ENCODE measurements around the gene PIGT.

Gene PIGT

DNA sequence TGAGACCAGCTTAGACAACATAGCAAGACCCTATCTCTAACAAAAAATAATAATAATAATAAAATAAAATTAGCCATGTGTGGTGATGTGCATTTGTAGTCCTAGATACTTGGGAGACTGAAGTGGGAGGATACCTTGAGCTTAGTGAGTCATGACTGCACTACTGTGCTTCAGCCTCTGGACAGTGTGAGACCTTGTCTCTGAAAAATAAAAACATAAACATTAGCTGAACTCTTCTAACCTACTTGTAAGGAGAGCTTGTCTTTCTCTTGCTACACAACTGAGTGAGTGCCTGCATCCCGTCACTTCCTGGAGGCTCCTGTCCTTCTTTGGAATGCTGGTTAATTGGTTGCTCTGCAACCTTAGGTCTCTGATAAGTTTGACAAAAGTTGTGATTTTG lies 13.0 kb upstream of the PIGT start:
- DNase-seq: no peak

GRCh38 chr20:45404438-45404837 lies 11.5 kb upstream of the PIGT start:
- no peak for DNase-seq

- DNase-seq: no peak
Measured at GRCh38 chr20:45405571-45406259, 10.2 kb upstream of the PIGT start.

GRCh38 chr20:45406260-45407066 lies 9.5 kb upstream of the PIGT start:
- no peak for DNase-seq

GRCh38 chr20:45407067-45407745 lies 8.7 kb upstream of the PIGT start:
- no peak for DNase-seq

DNA sequence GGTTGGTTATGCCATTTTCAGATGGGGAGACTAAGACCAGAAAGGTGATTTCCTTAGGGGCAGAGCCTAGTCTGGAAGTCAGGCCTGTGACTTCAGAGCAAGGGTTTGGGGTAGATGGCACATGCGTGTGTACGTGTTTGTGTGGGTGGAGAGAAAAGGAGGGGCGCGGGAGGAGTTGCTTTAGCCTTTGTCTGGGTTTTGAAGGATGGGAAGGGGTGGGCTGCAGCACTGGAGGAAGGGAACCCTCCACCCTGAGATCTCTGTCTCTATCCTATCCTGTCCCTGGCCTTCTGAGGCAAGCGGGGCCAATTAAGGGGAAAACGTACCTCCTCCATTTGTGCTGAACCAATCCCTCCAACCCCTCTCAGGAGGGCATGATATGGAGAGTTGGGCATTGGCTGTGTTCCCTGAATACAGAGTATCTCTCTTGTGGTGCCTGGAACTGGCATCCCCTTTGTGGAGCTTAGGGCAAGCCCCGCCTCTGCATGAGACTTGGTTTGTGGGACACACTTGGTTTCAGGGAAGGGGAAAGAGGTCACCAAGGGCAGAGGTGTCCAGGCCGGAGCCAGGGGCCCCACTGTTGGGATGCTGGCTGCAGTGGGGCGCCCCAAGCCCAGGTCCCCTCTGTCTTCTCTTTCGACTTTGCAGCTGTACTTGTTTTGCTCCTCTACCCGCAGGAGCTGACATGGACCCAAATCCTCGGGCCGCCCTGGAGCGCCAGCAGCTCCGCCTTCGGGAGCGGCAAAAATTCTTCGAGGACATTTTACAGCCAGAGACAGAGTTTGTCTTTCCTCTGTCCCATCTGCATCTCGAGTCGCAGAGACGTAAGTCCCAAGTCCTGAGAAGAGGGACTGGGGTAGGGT lies 7.9 kb upstream of the PIGT start, which contains the start of gene DBNDD2:
DBNDD2 (plus strand) TSS at position 507 of the 863 bp plus-strand sequence; CDS start at position 686, 179 bp downstream.
- no peak for DNase-seq

GRCh38 chr20:45408646-45409213 lies 7.2 kb upstream of the PIGT start:
- DNase-seq: no peak

DNA sequence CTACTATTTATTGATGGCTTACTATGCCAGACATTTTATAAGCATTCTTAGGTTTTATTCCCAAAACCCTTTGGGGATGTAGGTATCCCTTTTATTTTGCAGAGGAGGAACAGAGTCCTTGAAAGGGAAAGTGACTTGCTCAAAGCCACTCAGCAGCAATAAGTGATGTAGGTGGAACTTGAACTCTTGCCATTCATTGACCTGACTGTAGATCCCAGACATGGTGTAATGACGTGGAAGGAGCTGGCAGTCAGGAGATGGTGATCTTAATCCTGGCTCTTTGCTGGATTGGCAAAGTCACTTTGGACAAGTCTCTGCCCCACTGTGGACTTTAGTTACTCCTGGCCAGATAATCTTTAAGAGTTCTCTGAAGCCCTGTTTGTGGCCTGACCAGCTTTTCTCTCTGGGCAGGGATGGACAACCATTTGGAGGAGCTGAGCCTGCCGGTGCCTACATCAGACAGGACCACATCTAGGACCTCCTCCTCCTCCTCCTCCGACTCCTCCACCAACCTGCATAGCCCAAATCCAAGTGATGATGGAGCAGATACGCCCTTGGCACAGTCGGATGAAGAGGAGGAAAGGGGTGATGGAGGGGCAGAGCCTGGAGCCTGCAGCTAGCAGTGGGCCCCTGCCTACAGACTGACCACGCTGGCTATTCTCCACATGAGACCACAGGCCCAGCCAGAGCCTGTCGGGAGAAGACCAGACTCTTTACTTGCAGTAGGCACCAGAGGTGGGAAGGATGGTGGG lies 6.2 kb upstream of the PIGT start:
- no peak for DNase-seq

DNA sequence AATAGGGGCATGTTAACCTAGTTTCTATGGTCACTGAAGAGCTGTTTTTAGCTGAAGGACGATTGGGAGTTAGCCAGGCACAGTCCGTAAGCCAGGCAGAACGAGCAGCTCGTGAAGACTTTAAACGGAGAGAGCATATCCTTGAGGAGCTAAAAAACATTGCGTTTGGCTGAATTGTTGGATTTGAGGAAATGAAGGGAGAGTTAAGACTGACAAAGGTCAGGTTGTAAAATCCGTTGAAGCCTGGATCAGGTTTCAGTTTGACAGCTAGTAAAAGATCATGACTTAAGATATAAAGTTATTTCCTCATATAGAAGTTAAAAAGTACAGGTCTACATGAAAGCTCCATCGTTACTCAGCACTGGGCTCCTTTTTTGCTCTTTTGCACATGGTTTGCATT lies 5.1 kb upstream of the PIGT start:
- no peak for DNase-seq

DNA sequence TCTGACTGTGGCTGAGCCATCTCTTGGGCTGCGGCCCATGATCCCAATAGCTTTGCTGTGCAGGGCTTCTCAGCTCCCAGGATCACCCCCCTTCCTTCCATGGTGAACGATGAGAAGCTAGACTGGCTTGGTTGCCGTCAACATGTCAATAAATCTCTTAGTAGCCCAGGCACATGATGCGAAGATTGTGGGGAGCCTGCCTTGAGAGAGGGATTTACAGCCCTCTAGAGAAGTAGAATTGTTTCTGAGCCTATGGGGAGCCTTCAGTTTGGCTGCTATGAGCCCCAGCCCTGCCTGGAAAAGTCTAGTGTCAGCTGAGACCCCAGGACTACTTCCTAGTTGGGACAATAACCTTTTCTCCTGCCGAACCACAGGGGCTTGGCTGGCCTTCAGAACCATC lies 3.3 kb upstream of the PIGT start:
- no peak for DNase-seq

- DNase-seq: no peak
Measured at GRCh38 chr20:45413479-45413878, 2.5 kb upstream of the PIGT start.

DNA sequence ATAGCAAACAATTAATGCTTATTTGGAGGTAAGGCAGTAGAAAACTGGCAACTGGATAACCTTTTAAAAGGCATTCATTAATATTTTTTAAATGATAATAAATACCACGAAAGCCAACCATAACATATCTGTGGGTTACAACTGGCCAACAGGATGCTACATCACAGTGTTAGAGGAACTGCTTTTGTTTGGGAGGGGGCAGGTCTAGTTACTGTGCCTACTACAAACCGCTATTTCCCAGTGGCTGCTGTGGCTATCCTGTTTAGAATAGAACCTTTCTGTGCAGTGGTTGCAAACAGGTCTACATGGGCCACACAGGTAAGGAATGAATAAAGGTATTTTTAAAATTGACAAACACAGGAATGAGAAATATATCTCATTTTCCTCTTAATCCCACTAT lies 976 bp downstream of the PIGT start:
- no peak for DNase-seq

DNA sequence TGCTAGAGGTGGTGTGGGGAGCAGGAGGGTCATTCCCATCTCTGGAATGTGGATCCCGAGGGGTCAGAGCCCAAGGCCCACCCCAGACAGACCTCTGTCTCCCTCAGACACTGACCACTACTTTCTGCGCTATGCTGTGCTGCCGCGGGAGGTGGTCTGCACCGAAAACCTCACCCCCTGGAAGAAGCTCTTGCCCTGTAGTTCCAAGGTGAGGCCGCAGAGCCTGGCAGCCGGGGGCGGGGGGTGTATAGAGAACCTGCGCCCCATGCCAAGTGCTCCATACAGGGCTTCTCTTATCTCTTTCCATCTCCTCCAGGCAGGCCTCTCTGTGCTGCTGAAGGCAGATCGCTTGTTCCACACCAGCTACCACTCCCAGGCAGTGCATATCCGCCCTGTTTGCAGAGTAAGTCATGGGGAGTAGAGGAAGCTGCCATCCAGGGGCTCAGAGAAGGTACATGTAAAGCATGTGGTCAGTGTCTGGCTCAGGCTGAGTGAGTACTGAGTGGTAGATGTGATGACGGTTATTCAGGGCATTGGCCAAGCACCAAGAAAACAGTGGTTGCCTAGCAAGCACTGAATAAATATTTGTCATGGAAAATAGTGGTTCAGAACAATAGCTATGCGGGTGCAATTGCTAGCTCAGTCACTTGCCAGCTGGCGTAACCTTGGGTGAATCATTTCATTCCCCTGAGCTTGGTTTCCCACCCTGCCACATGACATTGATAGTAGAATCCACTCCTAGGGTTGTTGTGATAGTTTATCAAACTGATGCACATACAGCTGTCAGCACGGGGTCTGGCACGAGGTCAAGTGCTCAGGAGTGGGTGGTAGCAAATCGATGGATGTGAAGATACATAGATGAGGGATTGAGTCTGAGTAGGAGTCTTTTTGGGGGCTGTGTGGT lies 3.5 kb downstream of the PIGT start:
- DNase-seq: no peak

DNA sequence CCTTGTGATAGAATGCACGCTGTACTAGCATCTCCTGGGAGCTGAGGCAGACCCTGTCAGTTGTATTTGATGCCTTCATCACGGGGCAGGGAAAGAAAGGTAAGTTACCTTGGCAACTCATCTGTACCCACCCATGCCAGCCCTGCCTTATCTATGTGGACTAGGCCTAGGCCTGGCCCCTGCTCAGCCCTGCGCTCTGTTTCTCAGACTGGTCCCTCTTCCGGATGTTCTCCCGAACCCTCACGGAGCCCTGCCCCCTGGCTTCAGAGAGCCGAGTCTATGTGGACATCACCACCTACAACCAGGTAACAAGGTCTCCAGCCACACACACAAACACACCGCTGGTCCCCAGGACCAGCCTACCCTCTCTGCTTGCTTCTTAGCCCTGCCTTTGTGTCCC lies 4.2 kb downstream of the PIGT start:
- no peak for DNase-seq

DNA sequence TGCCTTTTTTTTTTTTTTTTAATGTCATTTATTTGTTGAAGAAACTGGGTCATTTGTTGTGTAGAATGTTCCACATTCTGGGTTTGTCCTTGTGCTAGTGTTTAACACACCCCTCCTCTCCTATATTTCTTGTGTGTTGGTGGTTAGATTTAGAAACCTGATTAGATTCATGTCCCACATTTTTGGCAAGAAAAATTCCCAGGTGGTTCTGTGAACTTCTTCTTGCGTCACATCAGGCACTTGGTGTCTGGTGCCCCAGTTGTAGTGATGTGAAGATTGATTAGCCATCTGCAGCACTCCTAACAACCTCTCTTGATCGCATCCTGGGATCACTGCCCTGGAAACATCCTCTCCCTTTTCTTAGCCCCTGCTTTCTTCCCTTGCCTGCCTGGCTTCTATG lies 7.8 kb downstream of the PIGT start:
- no peak for DNase-seq

- DNase-seq: no peak
Measured at GRCh38 chr20:45425561-45425960, 9.6 kb downstream of the PIGT start.

- no peak for DNase-seq
Measured at GRCh38 chr20:45426320-45427016, 10.5 kb downstream of the PIGT start.

DNA sequence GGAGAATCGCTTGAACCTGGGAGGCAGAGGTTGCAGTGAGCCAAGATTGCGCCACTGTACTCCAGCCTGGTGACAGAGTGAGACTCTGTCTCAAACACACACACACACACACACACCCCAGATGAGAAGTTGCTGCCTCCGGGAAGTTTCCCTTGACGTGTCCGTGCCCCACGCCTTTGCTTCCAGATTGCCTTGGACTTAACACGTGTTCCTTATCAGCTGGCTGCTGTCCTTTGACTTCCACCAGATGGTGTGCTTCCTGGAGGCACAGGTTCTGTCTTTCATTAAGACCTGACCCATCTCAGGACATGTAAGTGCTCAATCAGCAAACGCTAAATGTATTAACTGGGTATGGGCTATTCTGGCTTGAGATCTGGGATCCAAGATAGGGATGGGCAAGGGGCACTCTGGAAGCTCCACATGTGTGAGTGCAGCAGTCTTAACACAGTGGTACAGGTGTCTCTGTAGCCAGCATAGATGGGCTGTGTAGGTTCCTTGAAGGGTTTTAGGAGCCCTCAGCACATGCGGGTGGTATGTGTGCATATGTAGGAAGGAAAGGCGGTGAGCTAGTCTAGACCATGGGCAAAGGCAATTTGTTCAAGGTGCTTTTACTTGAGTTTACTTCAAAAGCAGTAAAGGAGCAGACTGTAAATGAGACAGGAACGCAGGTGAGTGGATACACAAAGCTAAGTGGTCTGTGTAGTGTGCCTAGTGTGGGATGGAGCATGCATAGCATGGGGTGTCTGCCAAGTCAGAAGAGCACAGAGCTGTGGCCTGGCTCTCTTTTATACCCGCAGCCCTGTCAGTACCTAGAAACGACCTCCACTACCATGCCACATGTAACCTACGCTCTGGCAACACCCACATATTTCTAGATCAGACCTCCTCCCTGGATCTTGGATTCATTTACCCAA lies 11.6 kb downstream of the PIGT start:
- no peak for DNase-seq

- DNase-seq: no peak
Measured at GRCh38 chr20:45429618-45430017, 13.7 kb downstream of the PIGT start.

All from SIG-M5 (cell line).